HG03342 (cell line): Measurements from ENCODE around the gene KCNG2.

Source experiments
- ATAC-seq: cut with Tn5 transposase; IDR thresholded peaks from one replicate; pipeline ENCODE4 v1.9.1; 2021; ENCODE audit warnings: mild to moderate bottlenecking, moderate library complexity; ENCODE audit not compliant: unreplicated experiment

The KCNG2 gene

GRCh38 chr18:79919089-79919488, 121.4 kb downstream of the KCNG2 start:
- no peak for ATAC-seq

- ATAC-seq, result no peak
Measured at GRCh38 chr18:79921984-79922965, 124.5 kb downstream of the KCNG2 start.

- no peak for ATAC-seq
Measured at GRCh38 chr18:79922971-79923411, 125.3 kb downstream of the KCNG2 start.

GRCh38 chr18:79923896-79924585, 126.3 kb downstream of the KCNG2 start:
- no peak for ATAC-seq

GRCh38 chr18:79924814-79925731, 127.3 kb downstream of the KCNG2 start:
- no peak for ATAC-seq

- no peak for ATAC-seq
Measured at GRCh38 chr18:79926306-79926705, 128.6 kb downstream of the KCNG2 start.

- ATAC-seq, result no peak
Measured at GRCh38 chr18:79926715-79927606, 129.2 kb downstream of the KCNG2 start.

GRCh38 chr18:79927607-79928562, 130.1 kb downstream of the KCNG2 start:
- no peak for ATAC-seq

- no peak for ATAC-seq
Measured at GRCh38 chr18:79928563-79928960, 130.8 kb downstream of the KCNG2 start.

GRCh38 chr18:79930020-79930642, 132.4 kb downstream of the KCNG2 start:
- ATAC-seq, result no peak

- ATAC-seq, result no peak
Measured at GRCh38 chr18:79931475-79931874, 133.7 kb downstream of the KCNG2 start.

GRCh38 chr18:79932907-79933306, 135.2 kb downstream of the KCNG2 start:
- ATAC-seq, result no peak

- no peak for ATAC-seq
Measured at GRCh38 chr18:79933765-79934164, 136.0 kb downstream of the KCNG2 start.

GRCh38 chr18:79934311-79935097, 136.8 kb downstream of the KCNG2 start:
- ATAC-seq, result no peak

GRCh38 chr18:79935098-79935480, 137.4 kb downstream of the KCNG2 start:
- ATAC-seq, result no peak

GRCh38 chr18:79935499-79935898, 137.8 kb downstream of the KCNG2 start:
- ATAC-seq, result no peak

- no peak for ATAC-seq
Measured at GRCh38 chr18:79935925-79936324, 138.2 kb downstream of the KCNG2 start.

GRCh38 chr18:79936641-79937040, 138.9 kb downstream of the KCNG2 start:
- no peak for ATAC-seq
